HCT116 (cell line): Measurements from ENCODE around the gene MPPED1. TPM values are rescaled to one million over a fixed set of nuclear protein-coding genes. Genes with fewer than 3 reads are reported as not detected.

Experiments
- ATAC-seq: fragments of 200-7000 bp; cut with Tn5 transposase; 2 replicates; pipeline ENCODE4 v1.9.1; 2020; ENCODE audit warnings: mild to moderate bottlenecking, moderate library complexity
- BruUV-seq: library from RNA; stranded (reverse); fragments of 400-500 nt; replicated peaks from 2 replicates; lab custom pipeline; 2021; lab: Mats Ljungman, UMichigan
- CTCF ChIA-PET: fragments of 300-600 bp; sonication (Branson Sonifier 250); formaldehyde crosslinking; loops from one replicate; lab custom pipeline; 2021; ENCODE audit warnings: antibody characterized with exemption; lab: Charles Lee
- POLR2A ChIA-PET: fragments of 300-600, 350-600 bp; sonication (Branson Sonifier 250); formaldehyde crosslinking; loops from one replicate; lab custom pipeline; 2021; ENCODE audit warnings: antibody characterized with exemption; lab: Charles Lee
- RAD21 ChIA-PET, 2 experiments: fragments of 300-600 bp; sonication (Branson Sonifier 250); formaldehyde crosslinking; loops; one replicate each; lab custom pipeline; 2023; ENCODE audit warnings: low total read pairs in 2 of 2; ENCODE audit not compliant: uncharacterized antibody in 2 of 2, unreplicated experiment in 2 of 2, low non-redundant PET in 1 of 2; lab: Charles Lee
- DNase-seq: peaks from one replicate; pipeline ENCODE4 v3.0.0-alpha.2; 2010; ENCODE audit warnings: low read depth, low spot score
- H2AFZ ChIP-seq: fragments of 200-600 bp; shearing (Covaris generic), sonication (generic); 2 replicates; pipeline ENCODE4 v1.6.1; 2017; ENCODE audit warnings: low read depth, mixed run types, mixed read lengths, antibody characterized with exemption, low read length; ENCODE audit not compliant: poor library complexity, severe bottlenecking
- H3K27ac ChIP-seq: 2 replicates; pipeline ENCODE4 v1.5.1; 2012; ENCODE audit warnings: low read depth, low read length
- H3K27me3 ChIP-seq: fragments of 200-600 bp; sonication (generic); 2 replicates; pipeline ENCODE4 v1.6.1; 2016; ENCODE audit warnings: mixed run types, low read length, mixed read lengths; ENCODE audit not compliant: insufficient read depth
- H3K36me3 ChIP-seq, 2 experiments: fragments of 200-500 bp in 1 of 2; fragments of 200-600 bp in 1 of 2; sonication (Bioruptor generic) in 1 of 2; sonication (generic) in 1 of 2; 2 replicates each; pipeline versions ENCODE4 v1.5.1 to v1.6.1; 2014 to 2016; ENCODE audit warnings: low read length in 2 of 2, inconsistent platforms in 1 of 2, mixed read lengths in 1 of 2, mixed run types in 1 of 2; ENCODE audit not compliant: insufficient read depth in 2 of 2, control insufficient read depth in 1 of 2
- H3K4me1 ChIP-seq, 2 experiments: fragments of 200-600 bp in 1 of 2; sonication (generic) in 1 of 2; 2 replicates each; pipeline versions ENCODE4 v1.5.1 to v1.6.1; 2012 to 2017; ENCODE audit warnings: low read length in 2 of 2, inconsistent platforms in 1 of 2, mild to moderate bottlenecking in 1 of 2, mixed read lengths in 1 of 2, mixed run types in 1 of 2, moderate library complexity in 1 of 2; ENCODE audit not compliant: insufficient read depth in 2 of 2, control insufficient read depth in 1 of 2
- H3K4me2 ChIP-seq: fragments of 200-600 bp; sonication (generic); 2 replicates; pipeline ENCODE4 v1.6.1; 2017; ENCODE audit warnings: mixed run types, low read length, mixed read lengths
- H3K4me3 ChIP-seq, 2 experiments: fragments of 200-600 bp in 1 of 2; sonication (generic) in 1 of 2; replicated peaks in 1 of 2; 2 replicates each; pipeline ENCODE4 v1.5.1; 2011 to 2016; ENCODE audit warnings: low read length in 2 of 2, control low read depth in 1 of 2, low read depth in 1 of 2, mild to moderate bottlenecking in 1 of 2, mixed read lengths in 1 of 2, mixed run types in 1 of 2
- H3K79me2 ChIP-seq: fragments of 200-600 bp; sonication (generic); 2 replicates; pipeline ENCODE4 v1.6.1; 2017; ENCODE audit warnings: mild to moderate bottlenecking, mixed run types, low read length, moderate library complexity, mixed read lengths; ENCODE audit not compliant: insufficient read depth
- H3K9ac ChIP-seq: fragments of 200-600 bp; sonication (generic); 2 replicates; pipeline ENCODE4 v1.6.1; 2016; ENCODE audit warnings: low read length, mixed read lengths
- H3K9me2 ChIP-seq: fragments of 200-600 bp; sonication (generic), shearing (Covaris generic); 2 replicates; pipeline ENCODE4 v1.6.1; 2017; ENCODE audit warnings: mixed run types, mild to moderate bottlenecking, moderate library complexity; ENCODE audit not compliant: insufficient read depth
- H3K9me3 ChIP-seq, 2 experiments: fragments of 200-500 bp in 1 of 2; fragments of 200-600 bp in 1 of 2; sonication (Bioruptor generic) in 1 of 2; sonication (generic) in 1 of 2; 2 replicates each; pipeline ENCODE4 v1.6.1; 2014 to 2017; ENCODE audit warnings: low read length in 2 of 2, mixed read lengths in 2 of 2, inconsistent platforms in 1 of 2, low read depth in 1 of 2, mild to moderate bottlenecking in 1 of 2, mixed run types in 1 of 2, moderate library complexity in 1 of 2; ENCODE audit not compliant: control insufficient read depth in 1 of 2, insufficient read depth in 1 of 2
- H4K20me1 ChIP-seq: fragments of 200-600 bp; sonication (generic), shearing (Covaris generic); 2 replicates; pipeline ENCODE4 v1.6.1; 2017; ENCODE audit warnings: mixed run types, mild to moderate bottlenecking, moderate library complexity; ENCODE audit not compliant: insufficient read depth
- CEBPB ChIP-seq: IDR thresholded peaks from 2 replicates; pipeline ENCODE4 v1.6.1; 2012; ENCODE audit warnings: low read depth
- ELF1 ChIP-seq: IDR thresholded peaks from 2 replicates; pipeline ENCODE4 v1.6.1; 2012; ENCODE audit warnings: low read depth, borderline replicate concordance
- EZH2 ChIP-seq: fragments of 200-600 bp; sonication (generic); IDR thresholded peaks from 2 replicates; pipeline ENCODE4 v1.6.1; 2017; ENCODE audit warnings: antibody characterized with exemption, mixed run types
- FOSL1 ChIP-seq: IDR thresholded peaks from 2 replicates; pipeline ENCODE4 v1.6.1; 2012; ENCODE audit warnings: low read depth
- JUND ChIP-seq: IDR thresholded peaks from 2 replicates; pipeline ENCODE4 v1.6.1; 2012
- POLR2A ChIP-seq: IDR thresholded peaks from 2 replicates; pipeline ENCODE4 v1.7.0; 2011; ENCODE audit warnings: borderline replicate concordance; ENCODE audit not compliant: insufficient read depth, insufficient read length; ENCODE audit errors: extremely low read depth
- POLR2AphosphoS5 ChIP-seq: IDR thresholded peaks from 2 replicates; pipeline ENCODE4 v1.6.1; 2011; ENCODE audit warnings: mild to moderate bottlenecking, low read depth, low read length, moderate library complexity
- RAD21 ChIP-seq: IDR thresholded peaks from 2 replicates; pipeline ENCODE4 v1.6.1; 2012; ENCODE audit warnings: low read depth, mild to moderate bottlenecking
- YY1 ChIP-seq: IDR thresholded peaks from 2 replicates; pipeline ENCODE4 v1.6.1; 2011; ENCODE audit warnings: low read length, low read depth, moderate library complexity, mild to moderate bottlenecking; ENCODE audit not compliant: insufficient replicate concordance; ENCODE audit errors: extremely low read depth
- ZNF274 ChIP-seq: fragments of 200-500 bp; sonication (Bioruptor generic); IDR thresholded peaks from 2 replicates; pipeline ENCODE4 v1.6.1; 2014; ENCODE audit warnings: mild to moderate bottlenecking, low read depth, low read length, inconsistent platforms
- intact Hi-C: fragments of 100-400 bp; cut with micrococcal nuclease; formaldehyde crosslinking; loops from 2 replicates; pipeline ENCODE4 v1.10.0; 2022
- total RNA-seq: library from RNA; stranded (reverse); gene quantifications from one replicate; pipeline ENCODE4 v1.2.1, GENCODE V29; 2021; ENCODE audit not compliant: unreplicated experiment
- TF ChIP-seq, protein P1 (sequence below), 3 experiments: fragments of 200-600 bp in 1 of 3; sonication (generic) in 1 of 3; IDR thresholded peaks in 2 of 3; conservative IDR thresholded peaks in 1 of 3; 2 replicates each; pipeline ENCODE4 v1.5.1; 2012 to 2017; ENCODE audit warnings: low read depth in 2 of 3, low read length in 2 of 3, antibody characterized with exemption in 1 of 3, borderline replicate concordance in 1 of 3, control low read depth in 1 of 3, mild to moderate bottlenecking in 1 of 3, mixed read lengths in 1 of 3, mixed run types in 1 of 3, moderate library complexity in 1 of 3; ENCODE audit not compliant: insufficient read depth in 1 of 3
- TF ChIP-seq, protein P2 (sequence below): IDR thresholded peaks from 2 replicates; pipeline ENCODE4 v1.6.1; 2012

The MPPED1 gene
- total RNA-seq, 1 experiment from 2014 or later = not detected

DNA sequence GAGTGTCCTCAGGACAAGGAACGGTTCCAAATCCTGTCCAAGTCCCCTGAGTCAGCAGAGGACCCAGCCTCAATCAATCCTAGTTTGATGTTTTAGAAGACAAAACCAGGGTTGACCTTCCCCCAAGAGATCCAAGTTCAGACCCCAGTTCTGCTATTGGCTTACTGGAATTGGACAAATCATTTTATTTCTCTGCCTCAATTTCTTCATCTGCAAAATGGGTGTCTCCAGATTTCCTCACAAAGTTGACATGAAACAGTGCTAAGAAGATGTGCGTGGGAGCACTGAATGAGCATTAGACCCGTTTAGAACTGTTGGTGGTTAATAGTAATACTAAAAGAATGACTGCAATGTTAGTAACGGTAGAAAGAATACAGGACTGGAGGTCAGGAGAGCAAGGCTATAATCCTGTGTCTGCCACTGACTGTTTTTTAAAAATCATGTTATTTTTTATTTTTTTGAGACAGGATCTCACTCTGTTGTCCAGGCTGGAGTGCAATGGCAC lies 35.8 kb upstream of the MPPED1 start:
- no peak overlapping the region for H2AFZ ChIP-seq
- no peaks in the 10 kb centered on the region for H3K79me2 ChIP-seq
- no peaks in the 10 kb centered on the region for H3K36me3 ChIP-seq
- DNase-seq = no peak
- intact Hi-C loops = no loop called here
- H3K9me2 ChIP-seq = no peaks in the 10 kb centered on the region
- RAD21 ChIA-PET = no interaction called here
- no peaks in the 10 kb centered on the region for H4K20me1 ChIP-seq
- CTCF ChIA-PET = no interaction called here
- H3K27me3 ChIP-seq = peaks cover 9% of the 10 kb centered on the region; the same call in 1 of the 2 replicates
- no peaks in the 10 kb centered on the region for H3K9me3 ChIP-seq
- ATAC-seq = no peak
- H3K27ac ChIP-seq = no peak overlapping the region
- no peak overlapping the region for H3K9ac ChIP-seq
- TF ChIP-seq ELF1 (no peak), POLR2AphosphoS5 (no peak), POLR2A (no peak), RAD21 (no peak), ZNF274 (no peak), CEBPB (no peak), JUND (no peak), YY1 (no peak), FOSL1 (no peak), EZH2 (no peak)
- TF ChIP-seq, protein P1, sequence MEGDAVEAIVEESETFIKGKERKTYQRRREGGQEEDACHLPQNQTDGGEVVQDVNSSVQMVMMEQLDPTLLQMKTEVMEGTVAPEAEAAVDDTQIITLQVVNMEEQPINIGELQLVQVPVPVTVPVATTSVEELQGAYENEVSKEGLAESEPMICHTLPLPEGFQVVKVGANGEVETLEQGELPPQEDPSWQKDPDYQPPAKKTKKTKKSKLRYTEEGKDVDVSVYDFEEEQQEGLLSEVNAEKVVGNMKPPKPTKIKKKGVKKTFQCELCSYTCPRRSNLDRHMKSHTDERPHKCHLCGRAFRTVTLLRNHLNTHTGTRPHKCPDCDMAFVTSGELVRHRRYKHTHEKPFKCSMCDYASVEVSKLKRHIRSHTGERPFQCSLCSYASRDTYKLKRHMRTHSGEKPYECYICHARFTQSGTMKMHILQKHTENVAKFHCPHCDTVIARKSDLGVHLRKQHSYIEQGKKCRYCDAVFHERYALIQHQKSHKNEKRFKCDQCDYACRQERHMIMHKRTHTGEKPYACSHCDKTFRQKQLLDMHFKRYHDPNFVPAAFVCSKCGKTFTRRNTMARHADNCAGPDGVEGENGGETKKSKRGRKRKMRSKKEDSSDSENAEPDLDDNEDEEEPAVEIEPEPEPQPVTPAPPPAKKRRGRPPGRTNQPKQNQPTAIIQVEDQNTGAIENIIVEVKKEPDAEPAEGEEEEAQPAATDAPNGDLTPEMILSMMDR (IDR thresholded peaks at IDR 0.05 in 2 of 3, conservative IDR thresholded peaks at IDR 0.05 in 1 of 3; ENCODE audit: borderline replicate concordance in 1 of 3, insufficient read depth in 1 of 3, low read depth in 2 of 3, low read length in 2 of 3) = no peak
- TF ChIP-seq, protein P2, sequence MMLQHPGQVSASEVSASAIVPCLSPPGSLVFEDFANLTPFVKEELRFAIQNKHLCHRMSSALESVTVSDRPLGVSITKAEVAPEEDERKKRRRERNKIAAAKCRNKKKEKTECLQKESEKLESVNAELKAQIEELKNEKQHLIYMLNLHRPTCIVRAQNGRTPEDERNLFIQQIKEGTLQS = no peak
- no TSS peak for BruUV-seq
- POLR2A ChIA-PET = no interaction called here
- H3K4me2 ChIP-seq = no peak overlapping the region
- H3K4me1 ChIP-seq = no peaks in the 10 kb centered on the region
- H3K4me3 ChIP-seq = no peak overlapping the region
